Gastrocnemius medialis (tissue), 4 donors: ENCODE results near the gene TENM3. TPM values are rescaled to one million over a fixed set of nuclear protein-coding genes. Genes with fewer than 3 reads are reported as not detected.

Experiments used
- ATAC-seq, 2 donors: fragments of 150-250 bp; one replicate each; pipeline ENCODE4 v1.9.1; 2016
- DNase-seq, 2 donors: peaks; one replicate each; pipeline ENCODE4 v3.0.0-alpha.2; 2019
- H3K27ac ChIP-seq, 4 donors: fragments of 200-600 bp; sonication (generic); 1 replicate in 1 of 4; 2 replicates in 3 of 4; pipeline ENCODE4 v1.5.1; 2016 to 2018; ENCODE audit warnings: mild to moderate bottlenecking in 2 of 4, moderate library complexity in 1 of 4
- H3K27me3 ChIP-seq, 3 donors: fragments of 200-600 bp; sonication (generic) in 2 of 3; 1 replicate in 1 of 3; 2 replicates in 2 of 3; pipeline versions ENCODE4 v1.5.1 to v1.6.0; 2016 to 2019; ENCODE audit warnings: mild to moderate bottlenecking in 1 of 3, moderate library complexity in 1 of 3
- H3K36me3 ChIP-seq, 2 donors: fragments of 200-600 bp; sonication (generic) in 1 of 2; one replicate each; pipeline ENCODE4 v1.5.1; 2017 to 2018
- H3K4me1 ChIP-seq, 2 donors: fragments of 200-600 bp; sonication (generic) in 1 of 2; one replicate each; pipeline ENCODE4 v1.5.1; 2016 to 2017; ENCODE audit warnings: mild to moderate bottlenecking in 2 of 2
- H3K4me3 ChIP-seq, 4 donors: fragments of 200-600 bp; sonication (generic) in 3 of 4; 1 replicate in 1 of 4; 2 replicates in 3 of 4; pipeline ENCODE4 v1.5.1; 2016 to 2019; ENCODE audit warnings: mild to moderate bottlenecking in 2 of 4
- H3K9me3 ChIP-seq, 3 donors: fragments of 200-600 bp; sonication (generic) in 2 of 3; 1 replicate in 1 of 3; 2 replicates in 2 of 3; pipeline ENCODE4 v1.5.1; 2016 to 2019
- CTCF ChIP-seq, 5 experiments: fragments of 450-650 bp in 3 of 5; fragments of 200-600 bp in 2 of 5; sonication (generic) in 2 of 5; IDR thresholded peaks in 4 of 5; conservative IDR thresholded peaks in 1 of 5; 1 replicate in 4 of 5; 2 replicates in 1 of 5; pipeline ENCODE4 v1.5.1; 2016 to 2019; ENCODE audit warnings: antibody characterized with exemption in 5 of 5, mild to moderate bottlenecking in 3 of 5, moderate library complexity in 3 of 5
- POLR2A ChIP-seq, 2 donors: fragments of 450-650 bp; IDR thresholded peaks; one replicate each; pipeline ENCODE4 v1.6.1; 2017; ENCODE audit warnings: antibody characterized with exemption in 2 of 2, mild to moderate bottlenecking in 2 of 2, moderate library complexity in 2 of 2
- in situ Hi-C, 4 donors: fragments of 200-750 bp; cut with MboI; loops; one replicate each; pipeline versions ENCODE4 v1.15.0 to v1.8.0; 2017; ENCODE audit warnings: low sequenced_read_pairs in 4 of 4
- intact Hi-C: fragments of 100-400 bp; cut with DNase I; formaldehyde crosslinking; loops from one replicate; pipeline ENCODE4 v1.15.1; 2023; ENCODE audit warnings: low total_unique reads
- total RNA-seq, 4 donors: library from RNA; depleted of rRNA; stranded (reverse); fragments of >200 nt; gene quantifications; one replicate each; pipeline versions ENCODE4 v1.1.0 to v1.2.3, GENCODE V29; 2016

TENM3 gene
- total RNA-seq, 4 donors from 2014 or later: 8.3 to 16.2 (median 12.3) TPM

- DNase-seq (no peak), ATAC-seq (no peak)
- TF ChIP-seq POLR2A (IDR thresholded peaks at IDR 0.05) (no peak), CTCF (IDR thresholded peaks at IDR 0.05 in 4 of 5, conservative IDR thresholded peaks at IDR 0.05 in 1 of 5) (no peak)
- in situ Hi-C loops: no loop called here
- H3K36me3 ChIP-seq: no peaks in the 10 kb centered on the region
- H3K27ac ChIP-seq: no peak overlapping the region
- H3K4me1 ChIP-seq: no peaks in the 10 kb centered on the region
- no peak overlapping the region for H3K4me3 ChIP-seq
- no peaks in the 10 kb centered on the region for H3K9me3 ChIP-seq
- intact Hi-C loops: no loop called here
- H3K27me3 ChIP-seq: no peaks in the 10 kb centered on the region
Observed at GRCh38 chr4:182278729-182279128, 35.5 kb downstream of the TENM3 start.

GRCh38 chr4:182280436-182281111 is 37.4 kb downstream of the TENM3 start:
- Histone ChIP-seq H3K27me3 (no peaks in the 10 kb centered on the region), H3K4me3 (no peak overlapping the region), H3K9me3 (no peaks in the 10 kb centered on the region), H3K36me3 (no peaks in the 10 kb centered on the region), H3K27ac (no peak overlapping the region), H3K4me1 (no peaks in the 10 kb centered on the region)
- intact Hi-C loops (no loop called here), in situ Hi-C loops (no loop called here)
- ATAC-seq: no peak
- no peak for TF ChIP-seq POLR2A (IDR thresholded peaks at IDR 0.05)
- no peak for TF ChIP-seq CTCF (IDR thresholded peaks at IDR 0.05 in 4 of 5, conservative IDR thresholded peaks at IDR 0.05 in 1 of 5)
- DNase-seq: peak in 1 of 2 donors; percentile 15

GRCh38 chr4:182286035-182286434 is 42.8 kb downstream of the TENM3 start:
- Histone ChIP-seq H3K27me3 (no peaks in the 10 kb centered on the region), H3K9me3 (no peaks in the 10 kb centered on the region), H3K4me3 (no peak overlapping the region), H3K27ac (no peak overlapping the region), H3K4me1 (no peaks in the 10 kb centered on the region), H3K36me3 (no peaks in the 10 kb centered on the region)
- in situ Hi-C loops (no loop called here), intact Hi-C loops (no loop called here)
- no peak for ATAC-seq
- DNase-seq: no peak
- TF ChIP-seq CTCF (IDR thresholded peaks at IDR 0.05 in 4 of 5, conservative IDR thresholded peaks at IDR 0.05 in 1 of 5) (no peak), POLR2A (IDR thresholded peaks at IDR 0.05) (no peak)

GRCh38 chr4:182286931-182287330 is 43.7 kb downstream of the TENM3 start:
- no peaks in the 10 kb centered on the region for H3K36me3 ChIP-seq
- H3K27me3 ChIP-seq: no peaks in the 10 kb centered on the region
- no peak for DNase-seq
- no peak overlapping the region for H3K4me3 ChIP-seq
- no peaks in the 10 kb centered on the region for H3K4me1 ChIP-seq
- in situ Hi-C loops (no loop called here), intact Hi-C loops (no loop called here)
- no peak overlapping the region for H3K27ac ChIP-seq
- TF ChIP-seq POLR2A (IDR thresholded peaks at IDR 0.05) (no peak), CTCF (IDR thresholded peaks at IDR 0.05 in 4 of 5, conservative IDR thresholded peaks at IDR 0.05 in 1 of 5) (no peak)
- ATAC-seq: no peak
- H3K9me3 ChIP-seq: no peaks in the 10 kb centered on the region

- in situ Hi-C loops (no loop called here), intact Hi-C loops (no loop called here)
- TF ChIP-seq CTCF (IDR thresholded peaks at IDR 0.05 in 4 of 5, conservative IDR thresholded peaks at IDR 0.05 in 1 of 5) (no peak), POLR2A (IDR thresholded peaks at IDR 0.05) (no peak)
- DNase-seq (no peak), ATAC-seq (no peak)
- Histone ChIP-seq H3K36me3 (no peaks in the 10 kb centered on the region), H3K4me3 (no peak overlapping the region), H3K27me3 (no peaks in the 10 kb centered on the region), H3K9me3 (no peaks in the 10 kb centered on the region), H3K27ac (no peak overlapping the region), H3K4me1 (no peaks in the 10 kb centered on the region)
Observed at GRCh38 chr4:182288534-182288933, 45.3 kb downstream of the TENM3 start.
